Measurements from ENCODE around the gene FAM227B. TPM values are rescaled to one million over a fixed set of nuclear protein-coding genes. Genes with fewer than 3 reads are reported as not detected.

FAM227B gene
- total and polyA plus RNA-seq, 2 of the 13 experiments (the other 11 are each of a cell fraction or from before 2014, with no cell fraction given) = 1.9 to 2.6 TPM

DNA sequence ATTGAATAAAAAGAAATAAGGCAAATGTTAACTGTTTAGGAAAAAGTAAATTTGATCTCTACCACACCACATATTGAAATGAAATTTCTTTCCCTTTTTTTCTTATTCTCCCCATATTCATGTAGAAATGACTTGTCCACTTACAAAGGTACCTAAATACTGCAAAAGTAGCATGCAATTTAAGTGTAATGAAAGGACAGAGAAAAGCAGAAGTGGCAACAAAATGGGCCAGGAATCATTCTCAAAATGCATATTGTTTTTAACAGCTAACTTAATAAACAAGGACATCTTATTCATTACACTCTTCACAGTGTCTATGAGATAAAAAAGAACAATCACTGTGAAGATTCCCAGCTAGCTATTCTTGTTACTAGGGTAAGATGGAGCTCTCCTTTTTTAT is 238.2 kb downstream of the FAM227B start:
- H3K27ac ChIP-seq (ENCODE audit: extremely low read length, insufficient read depth, low read length) = no peak overlapping the region
- BruUV-seq (replicated peaks) = no TSS peak
- no peak for TF ChIP-seq IKZF4 (CRISPR knock-in tag; IDR thresholded peaks at IDR 0.05; ENCODE audit: borderline replicate concordance, low read depth, not compliant biosample characterization)
- DNase-seq (ENCODE audit: low spot score) = no peak
- intact Hi-C loops (cut with micrococcal nuclease; ENCODE audit: unreplicated experiment) (no loop called here), in situ Hi-C loops (cut with HindIII; ENCODE audit: extremely low pct_ligation_motif_present, low pct_unique_long_range_greater_than_20kb) (no loop called here)
- POLR2A ChIA-PET = no interaction called here
- CTCF ChIA-PET (ENCODE audit: low intra/inter-chr PET ratio, low total read pairs) = no interaction called here
- no peaks in the 10 kb centered on the region for H3K27me3 ChIP-seq (ENCODE audit: control insufficient read depth in 1 of 2, insufficient read depth in 2 of 2, low read length in 2 of 2)
- no peaks in the 10 kb centered on the region for H3K79me2 ChIP-seq (ENCODE audit: insufficient read depth, low read length)
- no peak overlapping the region for H3K4me3 ChIP-seq (replicated peaks in 1 of 3; ENCODE audit: insufficient read depth in 1 of 3, low read depth in 2 of 3, low read length in 3 of 3)
- H3K4me2 ChIP-seq (ENCODE audit: low read depth, low read length) = no peak overlapping the region
- FAIRE-seq = no peak
- no peak overlapping the region for H2AFZ ChIP-seq (ENCODE audit: low read length)
- no peaks in the 10 kb centered on the region for H3K9me3 ChIP-seq (ENCODE audit: low read length)
- no peaks in the 10 kb centered on the region for H3K4me1 ChIP-seq (ENCODE audit: insufficient read depth, low read length)
- ATAC-seq = no peak
- no peaks in the 10 kb centered on the region for H4K20me1 ChIP-seq (ENCODE audit: insufficient read depth, low read length)
- H3K9ac ChIP-seq (ENCODE audit: insufficient read depth, low read depth, low read length) = no peak overlapping the region
- H3K36me3 ChIP-seq (replicated peaks in 1 of 2; ENCODE audit: control insufficient read depth in 1 of 2, insufficient read depth in 2 of 2, low read length in 2 of 2) = no peaks in the 10 kb centered on the region

DNA sequence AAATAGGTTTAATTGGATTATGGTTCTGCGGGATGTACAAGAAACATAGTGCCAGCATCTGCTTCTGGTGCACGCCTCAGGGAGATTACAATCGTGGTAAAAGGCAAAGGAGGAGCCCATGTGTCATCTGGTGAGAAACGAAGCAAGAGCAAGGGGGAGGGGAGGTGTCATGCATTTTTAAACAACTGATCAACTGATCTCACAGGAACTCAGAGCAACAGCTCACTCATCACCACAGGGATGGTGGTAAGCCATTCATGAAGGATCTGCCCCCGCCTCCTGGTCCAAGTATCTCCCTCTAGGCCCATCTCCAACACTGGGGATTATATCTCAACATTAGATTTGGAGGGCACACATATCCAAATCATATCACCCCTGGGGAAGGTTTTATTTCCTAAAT is 239.7 kb downstream of the FAM227B start:
- WGBS (ENCODE audit: low lambda C conversion rate) = 8% methylated on average over 5 of the region's 5 CpGs
- CTCF ChIA-PET (ENCODE audit: low intra/inter-chr PET ratio, low total read pairs) = no interaction called here
- Histone ChIP-seq H3K4me2 (ENCODE audit: low read depth, low read length) (no peak overlapping the region), H4K20me1 (ENCODE audit: insufficient read depth, low read length) (no peaks in the 10 kb centered on the region), H3K4me3 (replicated peaks in 1 of 3; ENCODE audit: insufficient read depth in 1 of 3, low read depth in 2 of 3, low read length in 3 of 3) (no peak overlapping the region), H2AFZ (ENCODE audit: low read length) (no peak overlapping the region), H3K79me2 (ENCODE audit: insufficient read depth, low read length) (no peaks in the 10 kb centered on the region), H3K9me3 (ENCODE audit: low read length) (no peaks in the 10 kb centered on the region), H3K27me3 (ENCODE audit: control insufficient read depth in 1 of 2, insufficient read depth in 2 of 2, low read length in 2 of 2) (no peaks in the 10 kb centered on the region), H3K36me3 (replicated peaks in 1 of 2; ENCODE audit: control insufficient read depth in 1 of 2, insufficient read depth in 2 of 2, low read length in 2 of 2) (no peaks in the 10 kb centered on the region), H3K4me1 (ENCODE audit: insufficient read depth, low read length) (no peaks in the 10 kb centered on the region), H3K9ac (ENCODE audit: insufficient read depth, low read depth, low read length) (no peak overlapping the region), H3K27ac (ENCODE audit: extremely low read length, insufficient read depth, low read length) (no peak overlapping the region)
- ATAC-seq (no peak), DNase-seq (ENCODE audit: low spot score) (no peak), FAIRE-seq (no peak)
- BruUV-seq (replicated peaks) = no TSS peak
- TF ChIP-seq SIN3B (IDR thresholded peaks at IDR 0.05; ENCODE audit: low read length) = no peak
- TF ChIP-seq TRIM24 (CRISPR knock-in tag; IDR thresholded peaks at IDR 0.05) = no peak
- TF ChIP-seq HNF4G (IDR thresholded peaks at IDR 0.05; ENCODE audit: borderline replicate concordance, low read depth, low read length) = no peak
- no peak for TF ChIP-seq HNF4G (CRISPR knock-in tag; IDR thresholded peaks at IDR 0.05; ENCODE audit: borderline replicate concordance, low read depth)
- intact Hi-C loops (cut with micrococcal nuclease; ENCODE audit: unreplicated experiment) = no loop called here
- POLR2A ChIA-PET = no interaction called here
- in situ Hi-C loops (cut with HindIII; ENCODE audit: extremely low pct_ligation_motif_present, low pct_unique_long_range_greater_than_20kb) = no loop called here

Measured in HepG2 (cell line).